ENCODE results near the gene MICAL3. TPM values are rescaled to one million over a fixed set of nuclear protein-coding genes. Genes with fewer than 3 reads are reported as not detected.

MICAL3 gene
- polyA plus RNA-seq, 1 donor from 2014 or later, result 28.1 TPM

GRCh38 chr22:17928391-17928790, 96.0 kb downstream of the MICAL3 start:
- Histone ChIP-seq H3K79me2 (replicated peaks; ENCODE audit: insufficient read depth, low read length) (peaks cover 4% of the 10 kb centered on the region), H3K27ac (ENCODE audit: low read length) (no peak overlapping the region), H4K20me1 (ENCODE audit: insufficient read depth) (no peaks in the 10 kb centered on the region), H3K4me2 (ENCODE audit: low read length) (no peak overlapping the region), H3K9ac (ENCODE audit: low read length) (no peak overlapping the region), H3F3A (ENCODE audit: insufficient read depth, low read length, poor library complexity, severe bottlenecking) (no peaks in the 10 kb centered on the region), H2AFZ (ENCODE audit: low read depth, low read length) (no peak overlapping the region), H3K36me3 (ENCODE audit: insufficient read depth, low read length) (no peaks in the 10 kb centered on the region), H3K9me2 (ENCODE audit: insufficient read depth, low read length) (no peaks in the 10 kb centered on the region), H3K27me3 (ENCODE audit: insufficient read depth, low read depth, low read length) (no peaks in the 10 kb centered on the region), H3K4me3 (ENCODE audit: low read length) (no peak overlapping the region), H3K9me3 (ENCODE audit: low read length) (no peaks in the 10 kb centered on the region)
- TF ChIP-seq CTCF (IDR thresholded peaks at IDR 0.05; ENCODE audit: poor library complexity, severe bottlenecking) (no peak), EZH2 (IDR thresholded peaks at IDR 0.05; ENCODE audit: borderline replicate concordance, insufficient read depth, low read length, poor library complexity, severe bottlenecking) (no peak), REST (IDR thresholded peaks at IDR 0.05; ENCODE audit: borderline replicate concordance) (no peak), SMC3 (conservative IDR thresholded peaks at IDR 0.05; ENCODE audit: poor library complexity) (no peak), TAF1 (IDR thresholded peaks at IDR 0.05; ENCODE audit: low read depth) (no peak), RAD21 (conservative IDR thresholded peaks at IDR 0.05) (no peak), MXI1 (conservative IDR thresholded peaks at IDR 0.05; ENCODE audit: poor library complexity, severe bottlenecking) (no peak)

- Histone ChIP-seq H4K20me1 (ENCODE audit: insufficient read depth) (peaks cover 3% of the 10 kb centered on the region), H3K4me3 (ENCODE audit: low read length) (no peak overlapping the region), H3F3A (ENCODE audit: insufficient read depth, low read length, poor library complexity, severe bottlenecking) (no peaks in the 10 kb centered on the region), H3K4me2 (ENCODE audit: low read length) (no peak overlapping the region), H3K36me3 (ENCODE audit: insufficient read depth, low read length) (no peaks in the 10 kb centered on the region), H3K9me3 (ENCODE audit: low read length) (no peaks in the 10 kb centered on the region), H3K79me2 (replicated peaks; ENCODE audit: insufficient read depth, low read length) (peaks cover 7% of the 10 kb centered on the region), H3K27ac (ENCODE audit: low read length) (no peak overlapping the region), H3K27me3 (ENCODE audit: insufficient read depth, low read depth, low read length) (no peaks in the 10 kb centered on the region), H3K9me2 (ENCODE audit: insufficient read depth, low read length) (no peaks in the 10 kb centered on the region), H3K9ac (ENCODE audit: low read length) (no peak overlapping the region), H2AFZ (ENCODE audit: low read depth, low read length) (no peak overlapping the region)
- TF ChIP-seq CTCF (IDR thresholded peaks at IDR 0.05; ENCODE audit: poor library complexity, severe bottlenecking) (no peak), TAF1 (IDR thresholded peaks at IDR 0.05; ENCODE audit: low read depth) (no peak), POLR2AphosphoS5 (IDR thresholded peaks at IDR 0.05) (no peak), EZH2 (IDR thresholded peaks at IDR 0.05; ENCODE audit: borderline replicate concordance, insufficient read depth, low read length, poor library complexity, severe bottlenecking) (no peak), REST (IDR thresholded peaks at IDR 0.05; ENCODE audit: borderline replicate concordance) (no peak), MXI1 (conservative IDR thresholded peaks at IDR 0.05; ENCODE audit: poor library complexity, severe bottlenecking) (no peak), RAD21 (conservative IDR thresholded peaks at IDR 0.05) (no peak), EP300 (conservative IDR thresholded peaks at IDR 0.05; ENCODE audit: poor library complexity, severe bottlenecking) (no peak), SMC3 (conservative IDR thresholded peaks at IDR 0.05; ENCODE audit: poor library complexity) (no peak)
Observed at GRCh38 chr22:17927062-17927461, 97.3 kb downstream of the MICAL3 start.

All from neural cell (in vitro differentiated cells).